ENCODE measurements around the gene NSDHL. TPM values are rescaled to one million over a fixed set of nuclear protein-coding genes. Genes with fewer than 3 reads are reported as not detected.

Gene NSDHL
- polyA plus RNA-seq, 2 of the 4 experiments (the other 2 are of a cell fraction): 24.9 to 50.5 TPM

DNA sequence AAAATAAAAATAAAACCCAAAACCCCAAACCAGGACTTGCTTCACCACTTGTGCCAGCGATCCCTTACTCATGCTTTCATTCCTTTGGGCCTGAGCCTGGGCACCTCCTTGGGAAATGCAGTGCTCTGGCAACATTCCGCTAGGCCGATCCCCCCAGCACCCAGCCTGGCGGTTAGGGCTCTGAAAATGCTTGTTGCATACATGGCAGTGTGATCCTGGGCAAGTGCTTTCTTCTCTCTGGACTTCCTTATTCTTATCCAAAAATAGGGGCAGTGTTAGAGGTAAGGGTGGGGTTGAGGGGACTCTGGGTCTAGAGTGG is 71.6 kb downstream of the NSDHL start:
- H3K27ac ChIP-seq: no peak overlapping the region
- 97% methylated on average over 4 of the region's 4 CpGs for WGBS (ENCODE audit: missing lambda C conversion rate)
- no peak for FAIRE-seq
- CTCF ChIA-PET: no interaction called here
- POLR2A ChIA-PET: no interaction called here
- DNase-seq (ENCODE audit: low read depth in 1 of 2, low spot score in 1 of 2): no peak
- TF ChIP-seq CHD4 (IDR thresholded peaks at IDR 0.05; ENCODE audit: borderline replicate concordance) (no peak), FOSB (CRISPR knock-in tag; IDR thresholded peaks at IDR 0.05) (no peak), RFX5 (IDR thresholded peaks at IDR 0.05) (no peak), HOXA7 (CRISPR knock-in tag; IDR thresholded peaks at IDR 0.05) (no peak), CBX8 (IDR thresholded peaks at IDR 0.05) (no peak), BCL3 (IDR thresholded peaks at IDR 0.05) (no peak)
- H3K9me3 ChIP-seq: no peaks in the 10 kb centered on the region
- peaks cover 5% of the 10 kb centered on the region; the same call in 2 of the 3 replicates for H3K4me1 ChIP-seq
- ATAC-seq: no peak
- no peak overlapping the region for H3K4me2 ChIP-seq
- no peak overlapping the region for H3K4me3 ChIP-seq

DNA sequence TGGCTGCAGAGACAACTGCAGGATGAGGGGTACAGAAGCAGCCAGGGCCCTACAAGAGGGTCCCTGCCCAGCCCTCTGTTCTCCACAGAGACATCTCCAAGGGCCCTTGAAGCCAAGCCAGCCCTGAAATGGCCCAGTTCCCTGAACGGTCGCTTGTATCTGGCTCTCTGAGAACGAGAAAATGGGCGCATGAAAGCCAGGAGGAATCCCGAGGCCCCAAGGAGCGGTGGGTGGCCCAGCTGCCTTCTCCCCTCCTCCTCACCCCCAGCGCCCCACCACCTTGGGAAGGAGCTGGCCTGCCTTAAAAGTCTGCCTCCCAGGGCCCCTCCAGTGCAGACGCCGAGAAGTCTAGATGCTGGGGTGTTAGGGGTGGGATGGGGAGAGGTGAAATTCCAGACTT is 72.7 kb downstream of the NSDHL start:
- no peak overlapping the region for H3K4me2 ChIP-seq
- no peak overlapping the region for H3K4me3 ChIP-seq
- DNase-seq (ENCODE audit: low read depth in 1 of 2, low spot score in 1 of 2) (no peak), ATAC-seq (no peak), FAIRE-seq (no peak)
- ChIA-PET POLR2A (no interaction called here), CTCF (interaction anchor here (0.7 to 1.3 kb wide), 3 partner anchors 11 to 50 kb away, joined by 3 to 9 read pairs (median 8); no protein-coding TSS in a partner anchor)
- H3K4me1 ChIP-seq: peaks cover 5% of the 10 kb centered on the region; the same call in 2 of the 3 replicates
- TF ChIP-seq NPAS2 (CRISPR knock-in tag; IDR thresholded peaks at IDR 0.05; ENCODE audit: borderline replicate concordance) (no peak), NR3C1 (IDR thresholded peaks at IDR 0.05) (no peak), CEBPB (IDR thresholded peaks at IDR 0.05) (no peak), ZC3H11A (IDR thresholded peaks at IDR 0.05) (no peak), NFE2L2 (conservative IDR thresholded peaks at IDR 0.05; ENCODE audit: low read length) (no peak), FOSB (CRISPR knock-in tag; IDR thresholded peaks at IDR 0.05) (no peak), PHF8 (IDR thresholded peaks at IDR 0.05; ENCODE audit: borderline replicate concordance, low read depth) (no peak), KDM5A (IDR thresholded peaks at IDR 0.05) (no peak), MAFK (IDR thresholded peaks at IDR 0.05; ENCODE audit: partially characterized antibody) (no peak), EP300 (IDR thresholded peaks at IDR 0.05) (no peak)
- 92% methylated on average over 9 of the region's 9 CpGs for WGBS (ENCODE audit: missing lambda C conversion rate)
- H3K27ac ChIP-seq: no peak overlapping the region
- H3K9me3 ChIP-seq: no peaks in the 10 kb centered on the region

- TF ChIP-seq SMC3 (IDR thresholded peaks at IDR 0.05) (peak; percentile 25; the same call in 1 of the 3 replicates), BHLHE40 (IDR thresholded peaks at IDR 0.05; ENCODE audit: low read depth, low read length) (no peak), RAD21 (conservative IDR thresholded peaks at IDR 0.05 in 1 of 2, IDR thresholded peaks at IDR 0.05 in 1 of 2) (peak; percentile 35 to 44; a peak in 2 of 5 replicates)
- TF ChIP-seq, protein P1, sequence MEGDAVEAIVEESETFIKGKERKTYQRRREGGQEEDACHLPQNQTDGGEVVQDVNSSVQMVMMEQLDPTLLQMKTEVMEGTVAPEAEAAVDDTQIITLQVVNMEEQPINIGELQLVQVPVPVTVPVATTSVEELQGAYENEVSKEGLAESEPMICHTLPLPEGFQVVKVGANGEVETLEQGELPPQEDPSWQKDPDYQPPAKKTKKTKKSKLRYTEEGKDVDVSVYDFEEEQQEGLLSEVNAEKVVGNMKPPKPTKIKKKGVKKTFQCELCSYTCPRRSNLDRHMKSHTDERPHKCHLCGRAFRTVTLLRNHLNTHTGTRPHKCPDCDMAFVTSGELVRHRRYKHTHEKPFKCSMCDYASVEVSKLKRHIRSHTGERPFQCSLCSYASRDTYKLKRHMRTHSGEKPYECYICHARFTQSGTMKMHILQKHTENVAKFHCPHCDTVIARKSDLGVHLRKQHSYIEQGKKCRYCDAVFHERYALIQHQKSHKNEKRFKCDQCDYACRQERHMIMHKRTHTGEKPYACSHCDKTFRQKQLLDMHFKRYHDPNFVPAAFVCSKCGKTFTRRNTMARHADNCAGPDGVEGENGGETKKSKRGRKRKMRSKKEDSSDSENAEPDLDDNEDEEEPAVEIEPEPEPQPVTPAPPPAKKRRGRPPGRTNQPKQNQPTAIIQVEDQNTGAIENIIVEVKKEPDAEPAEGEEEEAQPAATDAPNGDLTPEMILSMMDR (IDR thresholded peaks at IDR 0.05): peak; percentile 51
- peak; percentile 52 to 89; a peak in 5 of 6 replicates for ATAC-seq
- CTCF ChIA-PET: interaction anchor here (0.6 to 2.2 kb wide), 9 partner anchors 10 to 820 kb away, joined by 3 to 17 read pairs (median 3); partner anchors contain the start of gene BCAP31
- DNase-seq (ENCODE audit: low read depth in 1 of 2, low spot score in 1 of 2): peak; percentile 44 to 75
- peak; percentile 78 for FAIRE-seq
- Histone ChIP-seq H3K4me2 (peak overlapping the region; percentile 50; the same call in 2 of the 3 replicates), H3K4me3 (no peak overlapping the region), H3K9me3 (no peaks in the 10 kb centered on the region), H3K27ac (peak overlapping the region in 1 of 2 experiments; percentile 24; a peak in 1 of 6 replicates), H3K4me1 (peaks cover 5% of the 10 kb centered on the region; the same call in 2 of the 3 replicates)
- POLR2A ChIA-PET: no interaction called here
- WGBS (ENCODE audit: missing lambda C conversion rate): 16% methylated on average over 14 of the region's 20 CpGs
These were observed 73.6 kb downstream of the NSDHL start for GRCh38 chrX:152904151-152905080.
